ENCODE data around the gene KRT10. TPM values are rescaled to one million over a fixed set of nuclear protein-coding genes. Genes with fewer than 3 reads are reported as not detected.

KRT10 gene
- polyA plus RNA-seq, 4 donors, result 18.7 to 51.3 (median 36.8) TPM

GRCh38 chr17:40844671-40845107, 22.3 kb upstream of the KRT10 start:
- no peaks in the 10 kb centered on the region for H3K4me1 ChIP-seq (ENCODE audit: control insufficient read depth in 3 of 3, insufficient read depth in 2 of 3, low read depth in 1 of 3, low read length in 2 of 3)
- H3K9me3 ChIP-seq (ENCODE audit: control insufficient read depth in 2 of 2, insufficient read depth in 1 of 2, low read depth in 1 of 2, low read length in 1 of 2), result no peaks in the 10 kb centered on the region
- no peak for DNase-seq
- no peaks in the 10 kb centered on the region for H3K36me3 ChIP-seq (ENCODE audit: control insufficient read depth in 3 of 3, insufficient read depth in 2 of 3, low read depth in 1 of 3, low read length in 3 of 3)
- H3K27ac ChIP-seq (ENCODE audit: low read depth in 1 of 3, low read length in 2 of 3), result no peak overlapping the region
- peaks cover 0 to 6% (median 5%) of the 10 kb centered on the region in 3 donors for H3K27me3 ChIP-seq (ENCODE audit: control insufficient read depth in 3 of 3, insufficient read depth in 3 of 3, low read length in 3 of 3)
- 37 to 72% (median 63%) methylated on average over 4 of the region's 4 CpGs for WGBS, 3 donors
- FAIRE-seq, result no peak
- H3K4me3 ChIP-seq (ENCODE audit: low read depth in 1 of 3, low read length in 3 of 3), result no peak overlapping the region

GRCh38 chr17:40843242-40843641, 20.8 kb upstream of the KRT10 start:
- H3K27ac ChIP-seq (ENCODE audit: low read depth in 1 of 3, low read length in 2 of 3), result no peak overlapping the region
- peaks cover 2 to 7% (median 5%) of the 10 kb centered on the region in 3 donors for H3K27me3 ChIP-seq (ENCODE audit: control insufficient read depth in 3 of 3, insufficient read depth in 3 of 3, low read length in 3 of 3)
- FAIRE-seq, result no peak
- H3K9me3 ChIP-seq (ENCODE audit: control insufficient read depth in 2 of 2, insufficient read depth in 1 of 2, low read depth in 1 of 2, low read length in 1 of 2), result no peaks in the 10 kb centered on the region
- H3K36me3 ChIP-seq (ENCODE audit: control insufficient read depth in 3 of 3, insufficient read depth in 2 of 3, low read depth in 1 of 3, low read length in 3 of 3), result no peaks in the 10 kb centered on the region
- H3K4me3 ChIP-seq (ENCODE audit: low read depth in 1 of 3, low read length in 3 of 3), result no peak overlapping the region
- no peak for DNase-seq
- 50 to 79% (median 58%) methylated on average over 3 of the region's 3 CpGs for WGBS, 3 donors
- no peaks in the 10 kb centered on the region for H3K4me1 ChIP-seq (ENCODE audit: control insufficient read depth in 3 of 3, insufficient read depth in 2 of 3, low read depth in 1 of 3, low read length in 2 of 3)

GRCh38 chr17:40841246-40841645, 18.8 kb upstream of the KRT10 start:
- Histone ChIP-seq H3K36me3 (ENCODE audit: control insufficient read depth in 3 of 3, insufficient read depth in 2 of 3, low read depth in 1 of 3, low read length in 3 of 3) (no peaks in the 10 kb centered on the region), H3K4me1 (ENCODE audit: control insufficient read depth in 3 of 3, insufficient read depth in 2 of 3, low read depth in 1 of 3, low read length in 2 of 3) (no peaks in the 10 kb centered on the region), H3K4me3 (ENCODE audit: low read depth in 1 of 3, low read length in 3 of 3) (no peak overlapping the region), H3K9me3 (ENCODE audit: control insufficient read depth in 2 of 2, insufficient read depth in 1 of 2, low read depth in 1 of 2, low read length in 1 of 2) (no peaks in the 10 kb centered on the region), H3K27me3 (ENCODE audit: control insufficient read depth in 3 of 3, insufficient read depth in 3 of 3, low read length in 3 of 3) (peaks cover 2 to 7% (median 5%) of the 10 kb centered on the region in 3 donors), H3K27ac (ENCODE audit: low read depth in 1 of 3, low read length in 2 of 3) (no peak overlapping the region)
- FAIRE-seq (no peak), DNase-seq (no peak)
- 62 to 83% (median 72%) methylated on average over 3 of the region's 3 CpGs for WGBS, 3 donors

GRCh38 chr17:40839194-40839593, 16.8 kb upstream of the KRT10 start:
- no peak overlapping the region for H3K27ac ChIP-seq (ENCODE audit: low read depth in 1 of 3, low read length in 2 of 3)
- whole genome bisulfite sequencing, 3 donors, result 74 to 79% (median 77%) methylated on average over 3 of the region's 3 CpGs
- FAIRE-seq, result no peak
- H3K4me1 ChIP-seq (ENCODE audit: control insufficient read depth in 3 of 3, insufficient read depth in 2 of 3, low read depth in 1 of 3, low read length in 2 of 3), result no peaks in the 10 kb centered on the region
- no peaks in the 10 kb centered on the region for H3K9me3 ChIP-seq (ENCODE audit: control insufficient read depth in 2 of 2, insufficient read depth in 1 of 2, low read depth in 1 of 2, low read length in 1 of 2)
- H3K27me3 ChIP-seq (ENCODE audit: control insufficient read depth in 3 of 3, insufficient read depth in 3 of 3, low read length in 3 of 3), result peaks cover 0 to 5% (median 2%) of the 10 kb centered on the region in 3 donors
- no peak for DNase-seq
- no peak overlapping the region for H3K4me3 ChIP-seq (ENCODE audit: low read depth in 1 of 3, low read length in 3 of 3)
- H3K36me3 ChIP-seq (ENCODE audit: control insufficient read depth in 3 of 3, insufficient read depth in 2 of 3, low read depth in 1 of 3, low read length in 3 of 3), result peaks cover 0 to 7% (median 0%) of the 10 kb centered on the region in 3 donors

GRCh38 chr17:40836020-40836419, 13.6 kb upstream of the KRT10 start:
- Histone ChIP-seq H3K36me3 (ENCODE audit: control insufficient read depth in 3 of 3, insufficient read depth in 2 of 3, low read depth in 1 of 3, low read length in 3 of 3) (peaks cover 0 to 7% (median 0%) of the 10 kb centered on the region in 3 donors), H3K27me3 (ENCODE audit: control insufficient read depth in 3 of 3, insufficient read depth in 3 of 3, low read length in 3 of 3) (peaks cover 0 to 3% (median 2%) of the 10 kb centered on the region in 3 donors), H3K27ac (ENCODE audit: low read depth in 1 of 3, low read length in 2 of 3) (no peak overlapping the region), H3K4me3 (ENCODE audit: low read depth in 1 of 3, low read length in 3 of 3) (no peak overlapping the region), H3K4me1 (ENCODE audit: control insufficient read depth in 3 of 3, insufficient read depth in 2 of 3, low read depth in 1 of 3, low read length in 2 of 3) (no peaks in the 10 kb centered on the region), H3K9me3 (ENCODE audit: control insufficient read depth in 2 of 2, insufficient read depth in 1 of 2, low read depth in 1 of 2, low read length in 1 of 2) (no peaks in the 10 kb centered on the region)
- no peak for FAIRE-seq
- 97 to 100% (median 99%) methylated on average over 4 of the region's 4 CpGs for WGBS, 3 donors
- no peak for DNase-seq

- Histone ChIP-seq H3K36me3 (ENCODE audit: control insufficient read depth in 3 of 3, insufficient read depth in 2 of 3, low read depth in 1 of 3, low read length in 3 of 3) (peaks cover 0 to 7% (median 0%) of the 10 kb centered on the region in 3 donors), H3K4me3 (ENCODE audit: low read depth in 1 of 3, low read length in 3 of 3) (no peak overlapping the region), H3K4me1 (ENCODE audit: control insufficient read depth in 3 of 3, insufficient read depth in 2 of 3, low read depth in 1 of 3, low read length in 2 of 3) (no peaks in the 10 kb centered on the region), H3K27ac (ENCODE audit: low read depth in 1 of 3, low read length in 2 of 3) (no peak overlapping the region), H3K9me3 (ENCODE audit: control insufficient read depth in 2 of 2, insufficient read depth in 1 of 2, low read depth in 1 of 2, low read length in 1 of 2) (no peaks in the 10 kb centered on the region), H3K27me3 (ENCODE audit: control insufficient read depth in 3 of 3, insufficient read depth in 3 of 3, low read length in 3 of 3) (no peaks in the 10 kb centered on the region)
- FAIRE-seq (no peak), DNase-seq (no peak)
These were observed 11.5 kb upstream of the KRT10 start for GRCh38 chr17:40833882-40834281.

GRCh38 chr17:40832840-40833239, 10.4 kb upstream of the KRT10 start:
- Histone ChIP-seq H3K27ac (ENCODE audit: low read depth in 1 of 3, low read length in 2 of 3) (no peak overlapping the region), H3K4me3 (ENCODE audit: low read depth in 1 of 3, low read length in 3 of 3) (no peak overlapping the region), H3K27me3 (ENCODE audit: control insufficient read depth in 3 of 3, insufficient read depth in 3 of 3, low read length in 3 of 3) (no peaks in the 10 kb centered on the region), H3K36me3 (ENCODE audit: control insufficient read depth in 3 of 3, insufficient read depth in 2 of 3, low read depth in 1 of 3, low read length in 3 of 3) (peaks cover 0 to 7% (median 0%) of the 10 kb centered on the region in 3 donors), H3K4me1 (ENCODE audit: control insufficient read depth in 3 of 3, insufficient read depth in 2 of 3, low read depth in 1 of 3, low read length in 2 of 3) (no peaks in the 10 kb centered on the region), H3K9me3 (ENCODE audit: control insufficient read depth in 2 of 2, insufficient read depth in 1 of 2, low read depth in 1 of 2, low read length in 1 of 2) (no peaks in the 10 kb centered on the region)
- no peak for DNase-seq
- FAIRE-seq, result no peak
- WGBS, 3 donors, result 80 to 95% (median 91%) methylated on average over 3 of the region's 3 CpGs

GRCh38 chr17:40830085-40830776, 7.8 kb upstream of the KRT10 start:
- Histone ChIP-seq H3K9me3 (ENCODE audit: control insufficient read depth in 2 of 2, insufficient read depth in 1 of 2, low read depth in 1 of 2, low read length in 1 of 2) (no peaks in the 10 kb centered on the region), H3K36me3 (ENCODE audit: control insufficient read depth in 3 of 3, insufficient read depth in 2 of 3, low read depth in 1 of 3, low read length in 3 of 3) (peaks cover 0 to 7% (median 0%) of the 10 kb centered on the region in 3 donors), H3K27ac (ENCODE audit: low read depth in 1 of 3, low read length in 2 of 3) (no peak overlapping the region), H3K4me1 (ENCODE audit: control insufficient read depth in 3 of 3, insufficient read depth in 2 of 3, low read depth in 1 of 3, low read length in 2 of 3) (no peaks in the 10 kb centered on the region), H3K4me3 (ENCODE audit: low read depth in 1 of 3, low read length in 3 of 3) (no peak overlapping the region), H3K27me3 (ENCODE audit: control insufficient read depth in 3 of 3, insufficient read depth in 3 of 3, low read length in 3 of 3) (no peaks in the 10 kb centered on the region)
- DNase-seq (no peak), FAIRE-seq (no peak)
- WGBS, 3 donors, result 85 to 86% (median 86%) methylated on average over 2 of the region's 2 CpGs
